Astrocyte of the spinal cord (primary cell): ENCODE results near the gene SFXN3.
A peak's percentile ranks its signal among the peaks of the same experiment; 100 is the strongest.

Source experiments
- DNase-seq: peaks from one replicate; pipeline ENCODE4 v3.0.0; 2011; ENCODE audit warnings: low read depth, low spot score
- H3K4me3 ChIP-seq: 2 replicates; pipeline ENCODE4 v1.5.1; 2011; ENCODE audit warnings: low read depth, mild to moderate bottlenecking, low read length, moderate library complexity
- in situ Hi-C: cut with HindIII; loops from 2 replicates; pipeline ENCODE4 v1.10.0; 2017; ENCODE audit warnings: low sequenced_read_pairs
- TF ChIP-seq, protein P1 (sequence below): IDR thresholded peaks from 2 replicates; pipeline ENCODE4 v1.5.1; 2012; ENCODE audit warnings: low read depth, mild to moderate bottlenecking, low read length, inconsistent platforms

The SFXN3 gene

DNA sequence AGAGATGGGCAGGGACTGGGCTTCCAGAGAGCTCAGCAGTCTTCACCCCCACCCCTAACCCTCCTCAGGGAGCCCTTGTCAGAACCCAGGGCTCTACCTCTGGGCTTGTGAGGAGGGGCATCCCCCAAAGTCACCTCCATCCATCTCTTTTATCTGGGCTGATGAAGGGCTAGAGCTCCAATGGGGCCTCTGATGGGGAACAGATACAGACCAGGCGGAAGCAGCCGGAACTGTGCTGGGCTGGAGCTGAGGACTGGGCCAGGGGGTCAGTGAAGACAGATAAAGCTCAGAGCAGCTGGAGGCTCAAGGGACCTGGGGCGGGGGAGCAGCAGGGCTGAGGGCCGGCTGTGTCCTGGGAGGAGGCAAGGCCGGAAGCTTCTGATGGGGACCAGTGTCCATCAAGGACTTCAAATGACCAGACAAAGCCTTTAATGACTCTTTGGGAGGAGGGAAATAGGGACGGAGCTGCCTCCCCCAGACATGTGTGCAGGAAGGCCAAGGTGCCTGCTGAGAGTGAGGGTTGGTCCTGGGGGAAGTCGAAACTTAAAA, 40.9 kb downstream of the SFXN3 start:
- TF ChIP-seq, protein P1, sequence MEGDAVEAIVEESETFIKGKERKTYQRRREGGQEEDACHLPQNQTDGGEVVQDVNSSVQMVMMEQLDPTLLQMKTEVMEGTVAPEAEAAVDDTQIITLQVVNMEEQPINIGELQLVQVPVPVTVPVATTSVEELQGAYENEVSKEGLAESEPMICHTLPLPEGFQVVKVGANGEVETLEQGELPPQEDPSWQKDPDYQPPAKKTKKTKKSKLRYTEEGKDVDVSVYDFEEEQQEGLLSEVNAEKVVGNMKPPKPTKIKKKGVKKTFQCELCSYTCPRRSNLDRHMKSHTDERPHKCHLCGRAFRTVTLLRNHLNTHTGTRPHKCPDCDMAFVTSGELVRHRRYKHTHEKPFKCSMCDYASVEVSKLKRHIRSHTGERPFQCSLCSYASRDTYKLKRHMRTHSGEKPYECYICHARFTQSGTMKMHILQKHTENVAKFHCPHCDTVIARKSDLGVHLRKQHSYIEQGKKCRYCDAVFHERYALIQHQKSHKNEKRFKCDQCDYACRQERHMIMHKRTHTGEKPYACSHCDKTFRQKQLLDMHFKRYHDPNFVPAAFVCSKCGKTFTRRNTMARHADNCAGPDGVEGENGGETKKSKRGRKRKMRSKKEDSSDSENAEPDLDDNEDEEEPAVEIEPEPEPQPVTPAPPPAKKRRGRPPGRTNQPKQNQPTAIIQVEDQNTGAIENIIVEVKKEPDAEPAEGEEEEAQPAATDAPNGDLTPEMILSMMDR = no peak
- no peak overlapping the region for H3K4me3 ChIP-seq
- DNase-seq = no peak
- in situ Hi-C loops = no loop called here

DNA sequence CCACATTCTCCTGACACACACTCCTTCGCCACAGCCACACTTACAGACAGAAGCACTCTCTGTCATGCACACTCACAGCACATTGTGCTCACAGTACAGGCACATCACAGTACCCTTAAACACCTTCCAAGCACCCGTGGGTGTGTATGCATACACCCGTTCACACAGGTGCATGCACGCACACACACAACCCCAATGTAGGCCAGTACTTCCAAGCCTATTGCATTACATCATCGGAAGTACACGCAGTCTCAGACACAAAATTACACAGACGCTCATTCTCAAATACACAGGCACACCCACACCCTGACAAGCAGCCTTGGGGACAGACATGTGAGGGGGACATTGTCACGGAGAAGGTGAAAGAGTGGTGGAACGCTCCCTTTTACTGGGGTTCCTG, 41.9 kb downstream of the SFXN3 start:
- no peak overlapping the region for H3K4me3 ChIP-seq
- no peak for DNase-seq
- TF ChIP-seq, protein P1 = no peak
- in situ Hi-C loops = no loop called here

DNA sequence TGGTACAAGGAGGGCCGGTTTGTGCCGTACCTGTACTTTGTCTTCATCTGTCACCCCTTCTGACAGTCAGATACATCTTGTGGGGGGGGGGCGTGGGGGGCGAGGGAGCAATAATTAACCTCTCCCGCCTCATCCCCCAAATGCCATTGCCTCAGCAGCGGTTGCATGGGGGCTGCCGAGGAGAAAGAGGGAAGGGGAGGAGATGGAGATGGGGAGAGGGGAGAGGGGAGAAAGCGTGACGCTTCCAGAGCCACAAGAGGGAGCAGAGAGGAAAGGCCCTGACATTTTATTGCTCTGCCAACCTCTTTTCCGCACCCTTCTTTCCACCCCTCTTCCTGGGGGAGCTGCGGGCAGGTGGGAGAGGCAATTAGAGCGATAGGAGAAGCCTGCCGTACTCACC, 42.6 kb downstream of the SFXN3 start:
- no peak for DNase-seq
- no peak overlapping the region for H3K4me3 ChIP-seq
- in situ Hi-C loops = no loop called here
- TF ChIP-seq, protein P1 = peak; percentile 17

DNA sequence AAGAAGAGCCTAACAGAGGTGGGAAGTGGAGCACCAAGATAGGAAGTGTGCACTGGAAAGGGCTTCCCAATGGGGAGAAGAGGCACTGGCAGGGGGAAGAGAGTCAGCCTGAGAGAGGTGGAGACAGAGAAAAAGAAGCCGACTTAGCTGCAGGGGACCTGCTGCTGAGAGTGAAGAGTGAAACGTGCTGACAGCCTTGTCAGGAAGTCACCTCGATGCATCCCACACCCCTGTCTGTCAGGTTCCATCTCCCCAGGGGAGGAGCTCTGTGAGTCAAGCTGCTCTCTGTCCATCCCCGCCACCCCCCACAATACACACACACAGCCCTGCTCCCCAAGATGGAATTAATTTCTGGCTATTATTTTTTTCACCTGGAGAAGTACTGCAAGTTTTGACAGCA, 44.7 kb downstream of the SFXN3 start:
- TF ChIP-seq, protein P1 = no peak
- DNase-seq = no peak
- in situ Hi-C loops = no loop called here
- H3K4me3 ChIP-seq = no peak overlapping the region

DNA sequence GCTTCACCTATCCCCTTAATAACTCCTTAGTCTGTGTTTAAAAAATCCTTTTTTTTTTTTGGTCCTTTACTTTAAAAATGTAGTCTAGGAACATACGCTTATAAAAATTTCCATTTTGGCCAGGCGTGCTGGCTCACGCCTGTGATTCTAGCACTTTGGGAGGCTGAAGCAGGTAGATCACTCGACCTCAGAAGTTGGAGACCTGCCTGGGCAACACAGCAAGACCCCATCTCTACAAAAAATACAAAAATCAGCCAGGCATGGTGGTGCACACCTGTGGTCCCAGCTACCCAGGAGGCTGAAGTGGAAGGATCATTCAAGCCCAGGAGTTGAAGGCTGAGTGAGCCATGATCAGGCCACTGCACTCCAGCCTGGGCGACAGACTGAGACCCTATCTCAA, 45.6 kb downstream of the SFXN3 start:
- in situ Hi-C loops = no loop called here
- DNase-seq = no peak
- no peak overlapping the region for H3K4me3 ChIP-seq
- TF ChIP-seq, protein P1 = no peak

DNA sequence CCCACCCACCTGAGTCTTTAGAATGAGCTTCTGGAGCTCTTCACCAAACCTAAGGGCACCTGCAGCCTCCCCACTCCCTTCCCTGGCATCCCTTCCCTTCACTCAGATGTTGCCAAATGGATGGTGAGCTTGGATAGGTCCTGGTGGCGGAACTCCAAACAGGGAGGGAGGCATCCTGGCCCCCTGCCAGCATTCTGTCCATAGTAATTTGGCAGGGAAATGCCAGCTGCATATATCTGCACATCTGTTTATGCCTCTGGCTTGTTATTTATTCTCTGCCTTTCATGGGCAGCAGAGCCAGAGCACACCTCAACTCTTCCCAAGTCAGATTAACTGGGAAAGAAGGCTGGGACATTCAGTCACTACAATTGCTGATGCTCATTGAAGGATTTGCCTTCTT, 48.8 kb downstream of the SFXN3 start:
- no peak overlapping the region for H3K4me3 ChIP-seq
- DNase-seq = no peak
- TF ChIP-seq, protein P1 = no peak
- in situ Hi-C loops = no loop called here
